GM23338 (cell line): Measurements from ENCODE around the gene MAP2K1. TPM values are rescaled to one million over a fixed set of nuclear protein-coding genes. Genes with fewer than 3 reads are reported as not detected.

ENCODE experiments used
- ATAC-seq: fragments of 200-7000 bp; cut with Tn5 transposase; 3 replicates; pipeline ENCODE4 v1.9.1; 2020
- DNase-seq: peaks from one replicate; pipeline ENCODE4 v3.0.0-alpha.2; 2015; ENCODE audit warnings: low spot score
- H2AFZ ChIP-seq: fragments of 200-600 bp; sonication (generic); 2 replicates; pipeline ENCODE4 v1.8.0; 2016; ENCODE audit warnings: antibody characterized with exemption, mild to moderate bottlenecking, moderate library complexity
- H3F3A ChIP-seq: fragments of 200-600 bp; sonication (generic); replicated peaks from 2 replicates; pipeline ENCODE4 v1.8.0; 2017; ENCODE audit warnings: antibody characterized with exemption, mixed run types, low read depth
- H3K27ac ChIP-seq: fragments of 200-600 bp; sonication (generic); 2 replicates; pipeline ENCODE4 v1.6.1; 2016; ENCODE audit warnings: low read depth
- H3K27me3 ChIP-seq: fragments of 200-600 bp; sonication (generic); 2 replicates; pipeline ENCODE4 v1.8.0; 2016; ENCODE audit warnings: mild to moderate bottlenecking, mixed run types, moderate library complexity; ENCODE audit not compliant: insufficient read depth
- H3K36me3 ChIP-seq: fragments of 200-600 bp; sonication (generic); 2 replicates; pipeline ENCODE4 v1.8.0; 2016; ENCODE audit warnings: mild to moderate bottlenecking; ENCODE audit not compliant: insufficient read depth
- H3K4me1 ChIP-seq: fragments of 200-600 bp; sonication (generic); 2 replicates; pipeline ENCODE4 v1.8.0; 2016; ENCODE audit warnings: mild to moderate bottlenecking, moderate library complexity; ENCODE audit not compliant: insufficient read depth
- H3K4me2 ChIP-seq: fragments of 200-600 bp; sonication (generic); 2 replicates; pipeline ENCODE4 v1.7.1; 2017; ENCODE audit warnings: mixed run types
- H3K4me3 ChIP-seq: fragments of 200-600 bp; sonication (generic); 2 replicates; pipeline ENCODE4 v1.6.1; 2016; ENCODE audit warnings: mixed run types
- H3K79me2 ChIP-seq: fragments of 200-600 bp; sonication (generic); replicated peaks from 2 replicates; pipeline ENCODE4 v1.8.0; 2017; ENCODE audit warnings: mild to moderate bottlenecking; ENCODE audit not compliant: insufficient read depth
- H3K9me2 ChIP-seq: fragments of 200-600 bp; sonication (generic); 2 replicates; pipeline ENCODE4 v1.8.0; 2017; ENCODE audit not compliant: insufficient read depth
- H4K20me1 ChIP-seq: fragments of 200-600 bp; sonication (generic); replicated peaks from 2 replicates; pipeline ENCODE4 v1.8.0; 2017; ENCODE audit warnings: mild to moderate bottlenecking; ENCODE audit not compliant: insufficient read depth
- H3K27ac Mint-ChIP-seq: 2 replicates; pipeline ENCODE4 v1.8.0; 2020; ENCODE audit warnings: inconsistent platforms, mild to moderate bottlenecking, moderate library complexity, mixed read lengths
- H3K27me3 Mint-ChIP-seq: 3 replicates; pipeline ENCODE4 v1.8.0; 2022; ENCODE audit warnings: low read depth, mild to moderate bottlenecking, moderate library complexity, mixed read lengths, inconsistent platforms; ENCODE audit not compliant: insufficient read depth, poor library complexity
- H3K36me3 Mint-ChIP-seq: 3 replicates; pipeline ENCODE4 v1.8.0; 2021; ENCODE audit warnings: low read depth, mild to moderate bottlenecking, inconsistent platforms, moderate library complexity, mixed read lengths
- H3K4me1 Mint-ChIP-seq: 3 replicates; pipeline ENCODE4 v1.8.0; 2020; ENCODE audit warnings: mild to moderate bottlenecking, inconsistent platforms, mixed read lengths
- H3K4me3 Mint-ChIP-seq: 3 replicates; pipeline ENCODE4 v1.8.0; 2021; ENCODE audit warnings: moderate library complexity, mild to moderate bottlenecking, inconsistent platforms, mixed read lengths
- H3K9me3 Mint-ChIP-seq: 3 replicates; pipeline ENCODE4 v1.8.0; 2020; ENCODE audit warnings: moderate library complexity, mild to moderate bottlenecking, inconsistent platforms, mixed read lengths
- EZH2 ChIP-seq: fragments of 200-600 bp; sonication (generic); IDR thresholded peaks from one replicate; pipeline ENCODE4 v1.8.0; 2017; ENCODE audit warnings: antibody characterized with exemption, mild to moderate bottlenecking, low read depth; ENCODE audit not compliant: unreplicated experiment
- EZH2phosphoT487 ChIP-seq: fragments of 200-600 bp; sonication (generic); IDR thresholded peaks from one replicate; pipeline ENCODE4 v1.8.1; 2018; ENCODE audit warnings: antibody characterized with exemption; ENCODE audit not compliant: unreplicated experiment
- JUNB ChIP-seq: IDR thresholded peaks from one replicate; pipeline ENCODE4 v1.6.1; 2016; ENCODE audit warnings: antibody characterized with exemption; ENCODE audit not compliant: unreplicated experiment
- NANOG ChIP-seq: IDR thresholded peaks from 2 replicates; pipeline ENCODE4 v1.6.1; 2016; ENCODE audit warnings: antibody characterized with exemption, borderline replicate concordance
- POLR2AphosphoS5 ChIP-seq: IDR thresholded peaks from 2 replicates; pipeline ENCODE4 v1.6.1; 2016; ENCODE audit warnings: antibody characterized with exemption, low read depth
- STAT1 ChIP-seq: IDR thresholded peaks from one replicate; pipeline ENCODE4 v1.6.1; 2016; ENCODE audit warnings: antibody characterized with exemption; ENCODE audit not compliant: unreplicated experiment
- ZNF114 ChIP-seq: fragments of 250-450 bp; sonication (Bioruptor Pico); IDR thresholded peaks from 2 replicates; pipeline ENCODE4 v1.5.0; 2020; ENCODE audit warnings: mild to moderate bottlenecking, moderate library complexity
- ZNF331 ChIP-seq: fragments of 250-450 bp; sonication (Bioruptor Pico); IDR thresholded peaks from 2 replicates; pipeline ENCODE4 v1.5.0; 2020; ENCODE audit warnings: low read depth, mild to moderate bottlenecking, moderate library complexity
- polyA plus RNA-seq: library from polyadenylated mRNA; unstranded; fragments of >200 nt; fragmentation: Nextera tagmentation; extraction: Ambion mirVana; gene quantifications from 2 replicates; pipeline ENCODE4 v1.2.1, GENCODE V29; 2016
- total RNA-seq: library from RNA; depleted of rRNA; stranded (reverse); fragments of >200 nt; shearing (Covaris generic); gene quantifications from 2 replicates; pipeline ENCODE4 v1.2.3, GENCODE V29; 2014
- TF ChIP-seq, protein P1 (sequence below), 2 experiments: fragments of 200-600 bp in 1 of 2; sonication (generic) in 1 of 2; conservative IDR thresholded peaks; 2 replicates each; pipeline versions ENCODE4 v1.5.1 to v1.6.1; 2016 to 2017; ENCODE audit warnings: antibody characterized with exemption in 2 of 2, low read depth in 2 of 2, mild to moderate bottlenecking in 2 of 2, moderate library complexity in 1 of 2
- TF ChIP-seq, protein P2 (sequence below): IDR thresholded peaks from one replicate; pipeline ENCODE4 v1.6.1; 2018; ENCODE audit warnings: antibody characterized with exemption; ENCODE audit not compliant: unreplicated experiment
- TF ChIP-seq, protein P3 (sequence below): fragments of 250-450 bp; sonication (Bioruptor Pico); IDR thresholded peaks from 2 replicates; pipeline ENCODE4 v1.5.0; 2020; ENCODE audit warnings: mild to moderate bottlenecking, moderate library complexity

The MAP2K1 gene
- total and polyA plus RNA-seq, 2 experiments from 2014 or later: 42.0 to 68.5 TPM

DNA sequence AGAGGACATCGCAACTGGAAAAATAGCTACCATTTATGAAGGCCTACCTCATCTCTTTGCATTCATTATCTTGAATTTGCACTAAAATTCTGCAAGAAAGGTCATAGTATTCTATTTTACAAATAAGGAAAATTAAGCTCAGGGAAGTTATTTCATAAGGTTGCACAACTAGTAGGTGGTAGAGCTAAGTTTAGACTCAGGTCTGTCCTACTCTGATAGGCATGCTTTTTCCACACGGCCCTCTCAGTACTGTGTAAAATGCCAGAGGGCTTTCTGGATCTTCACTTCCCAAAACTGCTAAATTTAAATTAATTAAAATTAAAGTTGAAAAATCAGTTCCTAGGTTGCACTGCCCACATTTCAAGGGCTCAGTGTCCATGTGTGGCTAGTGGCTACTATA is 18.3 kb downstream of the MAP2K1 start:
- no peaks in the 10 kb centered on the region for H3K36me3 Mint-ChIP-seq
- no peaks in the 10 kb centered on the region for H3K36me3 ChIP-seq
- peak overlapping the region; percentile 27; the same call in 2 of the 3 replicates for H3K4me3 Mint-ChIP-seq
- TF ChIP-seq EZH2 (no peak), ZNF114 (no peak), JUNB (no peak), EZH2phosphoT487 (no peak), STAT1 (no peak)
- TF ChIP-seq, protein P1, sequence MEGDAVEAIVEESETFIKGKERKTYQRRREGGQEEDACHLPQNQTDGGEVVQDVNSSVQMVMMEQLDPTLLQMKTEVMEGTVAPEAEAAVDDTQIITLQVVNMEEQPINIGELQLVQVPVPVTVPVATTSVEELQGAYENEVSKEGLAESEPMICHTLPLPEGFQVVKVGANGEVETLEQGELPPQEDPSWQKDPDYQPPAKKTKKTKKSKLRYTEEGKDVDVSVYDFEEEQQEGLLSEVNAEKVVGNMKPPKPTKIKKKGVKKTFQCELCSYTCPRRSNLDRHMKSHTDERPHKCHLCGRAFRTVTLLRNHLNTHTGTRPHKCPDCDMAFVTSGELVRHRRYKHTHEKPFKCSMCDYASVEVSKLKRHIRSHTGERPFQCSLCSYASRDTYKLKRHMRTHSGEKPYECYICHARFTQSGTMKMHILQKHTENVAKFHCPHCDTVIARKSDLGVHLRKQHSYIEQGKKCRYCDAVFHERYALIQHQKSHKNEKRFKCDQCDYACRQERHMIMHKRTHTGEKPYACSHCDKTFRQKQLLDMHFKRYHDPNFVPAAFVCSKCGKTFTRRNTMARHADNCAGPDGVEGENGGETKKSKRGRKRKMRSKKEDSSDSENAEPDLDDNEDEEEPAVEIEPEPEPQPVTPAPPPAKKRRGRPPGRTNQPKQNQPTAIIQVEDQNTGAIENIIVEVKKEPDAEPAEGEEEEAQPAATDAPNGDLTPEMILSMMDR (conservative IDR thresholded peaks at IDR 0.05; ENCODE audit: low read depth in 2 of 2): no peak
- peak overlapping the region; percentile 94 for H3K27ac Mint-ChIP-seq
- no peaks in the 10 kb centered on the region for H3K9me2 ChIP-seq
- H3K9me3 Mint-ChIP-seq: no peaks in the 10 kb centered on the region
- peak; percentile 5; the same call in 1 of the 3 replicates for ATAC-seq
- peak overlapping the region; percentile 14 for H3K4me2 ChIP-seq
- peaks cover 54% of the 10 kb centered on the region for H3K4me1 ChIP-seq
- H2AFZ ChIP-seq: no peak overlapping the region
- no peak for DNase-seq
- H3K4me3 ChIP-seq: no peak overlapping the region
- H4K20me1 ChIP-seq: 0 out of 2 replicates have a peak, but pooled peaks cover 6% of the 10 kb centered on the region
- peaks cover 89% of the 10 kb centered on the region for H3K4me1 Mint-ChIP-seq
- no peaks in the 10 kb centered on the region; the same call in 1 of the 2 replicates for H3F3A ChIP-seq
- H3K27me3 Mint-ChIP-seq: peaks cover 8% of the 10 kb centered on the region
- peak overlapping the region; percentile 78 for H3K27ac ChIP-seq
- peaks cover 88% of the 10 kb centered on the region for H3K79me2 ChIP-seq
- H3K27me3 ChIP-seq: no peaks in the 10 kb centered on the region

DNA sequence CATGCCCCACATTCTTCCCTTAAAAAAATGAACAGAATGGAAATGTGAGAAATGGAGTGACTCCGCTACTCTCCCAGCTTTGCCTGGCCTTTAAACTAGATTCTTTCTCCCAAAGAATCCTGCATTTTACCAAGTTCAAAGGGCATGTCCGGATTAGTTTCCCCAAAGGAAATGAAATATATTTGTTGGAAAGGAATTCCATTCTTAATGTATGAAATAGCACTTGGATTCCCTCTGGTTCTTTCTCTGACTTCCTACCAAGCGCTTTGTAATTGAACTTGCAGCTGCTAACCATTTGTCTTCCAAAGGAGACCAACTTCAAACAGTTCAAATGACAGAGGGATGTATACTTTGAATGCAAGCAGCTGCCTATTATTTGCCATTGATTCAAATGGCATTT is 18.9 kb downstream of the MAP2K1 start:
- no peaks in the 10 kb centered on the region for H3K36me3 Mint-ChIP-seq
- no peak overlapping the region for H2AFZ ChIP-seq
- H3K4me3 ChIP-seq: no peak overlapping the region
- peak overlapping the region; percentile 29; the same call in 1 of the 2 replicates for H3K27ac Mint-ChIP-seq
- peaks cover 8% of the 10 kb centered on the region; the same call in 1 of the 2 replicates for H4K20me1 ChIP-seq
- no peaks in the 10 kb centered on the region for H3K27me3 ChIP-seq
- peaks cover 8% of the 10 kb centered on the region for H3K27me3 Mint-ChIP-seq
- H3K27ac ChIP-seq: peak overlapping the region; percentile 78
- H3K9me3 Mint-ChIP-seq: no peaks in the 10 kb centered on the region
- peaks cover 88% of the 10 kb centered on the region for H3K4me1 Mint-ChIP-seq
- peak overlapping the region; percentile 14 for H3K4me2 ChIP-seq
- H3K4me1 ChIP-seq: peaks cover 60% of the 10 kb centered on the region
- ATAC-seq: no peak
- no peaks in the 10 kb centered on the region for H3K9me2 ChIP-seq
- no peaks in the 10 kb centered on the region for H3F3A ChIP-seq
- peaks cover 88% of the 10 kb centered on the region for H3K79me2 ChIP-seq
- H3K4me3 Mint-ChIP-seq: no peak overlapping the region
- DNase-seq: no peak
- H3K36me3 ChIP-seq: no peaks in the 10 kb centered on the region
- TF ChIP-seq EZH2phosphoT487 (no peak), ZNF331 (CRISPR knock-in tag) (no peak), NANOG (no peak), POLR2AphosphoS5 (no peak)
- TF ChIP-seq, protein P2, sequence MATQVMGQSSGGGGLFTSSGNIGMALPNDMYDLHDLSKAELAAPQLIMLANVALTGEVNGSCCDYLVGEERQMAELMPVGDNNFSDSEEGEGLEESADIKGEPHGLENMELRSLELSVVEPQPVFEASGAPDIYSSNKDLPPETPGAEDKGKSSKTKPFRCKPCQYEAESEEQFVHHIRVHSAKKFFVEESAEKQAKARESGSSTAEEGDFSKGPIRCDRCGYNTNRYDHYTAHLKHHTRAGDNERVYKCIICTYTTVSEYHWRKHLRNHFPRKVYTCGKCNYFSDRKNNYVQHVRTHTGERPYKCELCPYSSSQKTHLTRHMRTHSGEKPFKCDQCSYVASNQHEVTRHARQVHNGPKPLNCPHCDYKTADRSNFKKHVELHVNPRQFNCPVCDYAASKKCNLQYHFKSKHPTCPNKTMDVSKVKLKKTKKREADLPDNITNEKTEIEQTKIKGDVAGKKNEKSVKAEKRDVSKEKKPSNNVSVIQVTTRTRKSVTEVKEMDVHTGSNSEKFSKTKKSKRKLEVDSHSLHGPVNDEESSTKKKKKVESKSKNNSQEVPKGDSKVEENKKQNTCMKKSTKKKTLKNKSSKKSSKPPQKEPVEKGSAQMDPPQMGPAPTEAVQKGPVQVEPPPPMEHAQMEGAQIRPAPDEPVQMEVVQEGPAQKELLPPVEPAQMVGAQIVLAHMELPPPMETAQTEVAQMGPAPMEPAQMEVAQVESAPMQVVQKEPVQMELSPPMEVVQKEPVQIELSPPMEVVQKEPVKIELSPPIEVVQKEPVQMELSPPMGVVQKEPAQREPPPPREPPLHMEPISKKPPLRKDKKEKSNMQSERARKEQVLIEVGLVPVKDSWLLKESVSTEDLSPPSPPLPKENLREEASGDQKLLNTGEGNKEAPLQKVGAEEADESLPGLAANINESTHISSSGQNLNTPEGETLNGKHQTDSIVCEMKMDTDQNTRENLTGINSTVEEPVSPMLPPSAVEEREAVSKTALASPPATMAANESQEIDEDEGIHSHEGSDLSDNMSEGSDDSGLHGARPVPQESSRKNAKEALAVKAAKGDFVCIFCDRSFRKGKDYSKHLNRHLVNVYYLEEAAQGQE: no peak
- TF ChIP-seq, protein P3, sequence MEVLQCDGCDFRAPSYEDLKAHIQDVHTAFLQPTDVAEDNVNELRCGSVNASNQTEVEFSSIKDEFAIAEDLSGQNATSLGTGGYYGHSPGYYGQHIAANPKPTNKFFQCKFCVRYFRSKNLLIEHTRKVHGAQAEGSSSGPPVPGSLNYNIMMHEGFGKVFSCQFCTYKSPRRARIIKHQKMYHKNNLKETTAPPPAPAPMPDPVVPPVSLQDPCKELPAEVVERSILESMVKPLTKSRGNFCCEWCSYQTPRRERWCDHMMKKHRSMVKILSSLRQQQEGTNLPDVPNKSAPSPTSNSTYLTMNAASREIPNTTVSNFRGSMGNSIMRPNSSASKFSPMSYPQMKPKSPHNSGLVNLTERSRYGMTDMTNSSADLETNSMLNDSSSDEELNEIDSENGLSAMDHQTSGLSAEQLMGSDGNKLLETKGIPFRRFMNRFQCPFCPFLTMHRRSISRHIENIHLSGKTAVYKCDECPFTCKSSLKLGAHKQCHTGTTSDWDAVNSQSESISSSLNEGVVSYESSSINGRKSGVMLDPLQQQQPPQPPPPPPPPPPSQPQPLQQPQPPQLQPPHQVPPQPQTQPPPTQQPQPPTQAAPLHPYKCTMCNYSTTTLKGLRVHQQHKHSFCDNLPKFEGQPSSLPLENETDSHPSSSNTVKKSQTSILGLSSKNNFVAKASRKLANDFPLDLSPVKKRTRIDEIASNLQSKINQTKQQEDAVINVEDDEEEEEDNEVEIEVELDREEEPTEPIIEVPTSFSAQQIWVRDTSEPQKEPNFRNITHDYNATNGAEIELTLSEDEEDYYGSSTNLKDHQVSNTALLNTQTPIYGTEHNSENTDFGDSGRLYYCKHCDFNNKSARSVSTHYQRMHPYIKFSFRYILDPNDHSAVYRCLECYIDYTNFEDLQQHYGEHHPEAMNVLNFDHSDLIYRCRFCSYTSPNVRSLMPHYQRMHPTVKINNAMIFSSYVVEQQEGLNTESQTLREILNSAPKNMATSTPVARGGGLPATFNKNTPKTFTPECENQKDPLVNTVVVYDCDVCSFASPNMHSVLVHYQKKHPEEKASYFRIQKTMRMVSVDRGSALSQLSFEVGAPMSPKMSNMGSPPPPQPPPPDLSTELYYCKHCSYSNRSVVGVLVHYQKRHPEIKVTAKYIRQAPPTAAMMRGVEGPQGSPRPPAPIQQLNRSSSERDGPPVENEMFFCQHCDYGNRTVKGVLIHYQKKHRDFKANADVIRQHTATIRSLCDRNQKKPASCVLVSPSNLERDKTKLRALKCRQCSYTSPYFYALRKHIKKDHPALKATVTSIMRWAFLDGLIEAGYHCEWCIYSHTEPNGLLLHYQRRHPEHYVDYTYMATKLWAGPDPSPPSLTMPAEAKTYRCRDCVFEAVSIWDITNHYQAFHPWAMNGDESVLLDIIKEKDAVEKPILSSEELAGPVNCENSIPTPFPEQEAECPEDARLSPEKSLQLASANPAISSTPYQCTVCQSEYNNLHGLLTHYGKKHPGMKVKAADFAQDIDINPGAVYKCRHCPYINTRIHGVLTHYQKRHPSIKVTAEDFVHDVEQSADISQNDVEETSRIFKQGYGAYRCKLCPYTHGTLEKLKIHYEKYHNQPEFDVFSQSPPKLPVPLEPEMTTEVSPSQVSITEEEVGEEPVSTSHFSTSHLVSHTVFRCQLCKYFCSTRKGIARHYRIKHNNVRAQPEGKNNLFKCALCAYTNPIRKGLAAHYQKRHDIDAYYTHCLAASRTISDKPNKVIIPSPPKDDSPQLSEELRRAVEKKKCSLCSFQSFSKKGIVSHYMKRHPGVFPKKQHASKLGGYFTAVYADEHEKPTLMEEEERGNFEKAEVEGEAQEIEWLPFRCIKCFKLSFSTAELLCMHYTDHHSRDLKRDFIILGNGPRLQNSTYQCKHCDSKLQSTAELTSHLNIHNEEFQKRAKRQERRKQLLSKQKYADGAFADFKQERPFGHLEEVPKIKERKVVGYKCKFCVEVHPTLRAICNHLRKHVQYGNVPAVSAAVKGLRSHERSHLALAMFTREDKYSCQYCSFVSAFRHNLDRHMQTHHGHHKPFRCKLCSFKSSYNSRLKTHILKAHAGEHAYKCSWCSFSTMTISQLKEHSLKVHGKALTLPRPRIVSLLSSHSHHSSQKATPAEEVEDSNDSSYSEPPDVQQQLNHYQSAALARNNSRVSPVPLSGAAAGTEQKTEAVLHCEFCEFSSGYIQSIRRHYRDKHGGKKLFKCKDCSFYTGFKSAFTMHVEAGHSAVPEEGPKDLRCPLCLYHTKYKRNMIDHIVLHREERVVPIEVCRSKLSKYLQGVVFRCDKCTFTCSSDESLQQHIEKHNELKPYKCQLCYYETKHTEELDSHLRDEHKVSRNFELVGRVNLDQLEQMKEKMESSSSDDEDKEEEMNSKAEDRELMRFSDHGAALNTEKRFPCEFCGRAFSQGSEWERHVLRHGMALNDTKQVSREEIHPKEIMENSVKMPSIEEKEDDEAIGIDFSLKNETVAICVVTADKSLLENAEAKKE (CRISPR knock-in tag): no peak
